HAP-1 (cell line): ENCODE measurements around the gene YIF1A.
A peak's percentile ranks its signal among the peaks of the same experiment; 100 is the strongest.
"Not testable (repeated sequence)": the region's sequence is repeated elsewhere in the genome, so short reads cannot be mapped to it uniquely, and the experiment has no call there.

Source experiments
- DNase-seq, 2 experiments: peaks; one replicate each; pipeline ENCODE4 v3.0.0-alpha.2; 2016 to 2020; ENCODE audit warnings: low spot score in 2 of 2
- H3K27me3 ChIP-seq: fragments of 250-450 bp; sonication (Bioruptor Pico); 2 replicates; pipeline ENCODE4 v1.5.1; 2020; ENCODE audit warnings: low read depth, mild to moderate bottlenecking, moderate library complexity
- H3K36me3 ChIP-seq: fragments of 250-450 bp; sonication (Bioruptor Pico); replicated peaks from 2 replicates; pipeline ENCODE4 v1.5.1; 2020; ENCODE audit warnings: mild to moderate bottlenecking
- H3K4me1 ChIP-seq: fragments of 250-450 bp; sonication (Bioruptor Pico); 2 replicates; pipeline ENCODE4 v1.5.1; 2020; ENCODE audit warnings: mild to moderate bottlenecking
- H3K4me3 ChIP-seq: fragments of 250-450 bp; sonication (Bioruptor Pico); 2 replicates; pipeline ENCODE4 v1.5.1; 2020; ENCODE audit warnings: mild to moderate bottlenecking, moderate library complexity
- H3K9me3 ChIP-seq: fragments of 250-450 bp; sonication (Bioruptor Pico); 2 replicates; pipeline ENCODE4 v1.5.1; 2020; ENCODE audit warnings: mild to moderate bottlenecking, moderate library complexity
- in situ Hi-C: fragments of 300-500 bp; cut with MboI; formaldehyde crosslinking; loops from 3 replicates; pipeline ENCODE4 v1.14.3; 2020; ENCODE audit warnings: low sequenced_read_pairs, inconsistent platforms, mixed read lengths

The YIF1A gene

GRCh38 chr11:66329165-66329673 lies 40.3 kb upstream of the YIF1A start:
- H3K4me1 ChIP-seq: no peaks in the 10 kb centered on the region
- H3K27me3 ChIP-seq: no peaks in the 10 kb centered on the region
- no peaks in the 10 kb centered on the region for H3K36me3 ChIP-seq
- H3K4me3 ChIP-seq: no peak overlapping the region
- no peak for DNase-seq
- in situ Hi-C loops: no loop called here
- no peaks in the 10 kb centered on the region for H3K9me3 ChIP-seq

DNA sequence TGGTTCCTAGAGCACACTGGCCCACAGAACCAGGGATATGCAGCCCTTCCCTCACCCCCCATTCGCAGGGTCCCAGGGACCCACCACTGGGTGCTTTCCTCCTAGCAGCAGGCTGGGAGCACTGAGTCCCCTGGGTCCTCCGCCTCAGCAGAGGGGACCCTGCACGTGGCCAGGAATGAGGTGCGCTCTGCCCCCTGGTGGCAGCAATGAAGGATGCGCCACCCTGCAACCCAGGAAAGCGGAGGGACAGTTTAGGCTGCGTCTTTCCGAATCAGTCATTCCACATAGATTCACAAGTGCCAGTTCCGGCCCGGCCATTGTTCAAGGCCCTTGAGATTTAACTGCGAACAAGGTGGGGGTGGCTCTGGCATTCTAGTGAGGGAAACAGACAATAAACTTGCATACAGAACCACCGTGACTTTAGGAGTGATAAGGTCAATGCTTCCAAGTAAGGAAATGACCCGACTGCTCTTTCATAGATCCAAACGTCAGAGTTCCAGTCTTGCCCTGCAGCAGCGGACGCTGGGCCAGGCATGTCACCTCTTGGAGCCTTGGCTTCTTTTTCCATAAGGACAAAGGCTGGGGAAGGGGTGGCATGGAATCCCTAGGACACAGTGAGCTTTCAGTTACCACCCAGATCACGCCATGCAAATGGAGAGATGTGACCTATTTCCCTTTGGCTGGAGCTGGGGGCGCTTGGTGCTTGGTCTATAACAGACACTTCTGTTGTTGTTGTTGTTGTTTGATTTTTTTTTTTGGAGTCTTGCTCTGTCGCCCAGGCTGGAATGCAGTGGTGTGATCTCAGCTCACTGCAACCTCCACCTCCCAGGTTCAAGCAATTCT lies 39.6 kb upstream of the YIF1A start:
- Histone ChIP-seq H3K4me1 (no peaks in the 10 kb centered on the region), H3K36me3 (no peaks in the 10 kb centered on the region), H3K9me3 (no peaks in the 10 kb centered on the region), H3K27me3 (no peaks in the 10 kb centered on the region), H3K4me3 (no peak overlapping the region)
- peak; percentile 77 to 91 for DNase-seq
- in situ Hi-C loops: no loop called here

- H3K9me3 ChIP-seq: no peaks in the 10 kb centered on the region
- in situ Hi-C loops: no loop called here
- H3K27me3 ChIP-seq: no peaks in the 10 kb centered on the region
- H3K36me3 ChIP-seq: no peaks in the 10 kb centered on the region
- no peak for DNase-seq
- no peak overlapping the region for H3K4me3 ChIP-seq
- H3K4me1 ChIP-seq: no peaks in the 10 kb centered on the region
Observed at GRCh38 chr11:66328031-66328301, 39.0 kb upstream of the YIF1A start.

GRCh38 chr11:66327171-66328030 lies 38.5 kb upstream of the YIF1A start:
- H3K9me3 ChIP-seq: no peaks in the 10 kb centered on the region
- no peaks in the 10 kb centered on the region for H3K36me3 ChIP-seq
- in situ Hi-C loops: no loop called here
- H3K4me3 ChIP-seq: no peak overlapping the region
- H3K27me3 ChIP-seq: no peaks in the 10 kb centered on the region
- no peaks in the 10 kb centered on the region for H3K4me1 ChIP-seq
- DNase-seq: no peak

- Histone ChIP-seq H3K4me1 (no peaks in the 10 kb centered on the region), H3K27me3 (no peaks in the 10 kb centered on the region), H3K36me3 (no peaks in the 10 kb centered on the region), H3K9me3 (no peaks in the 10 kb centered on the region), H3K4me3 (no peak overlapping the region)
- DNase-seq: no peak
- in situ Hi-C loops: no loop called here
Observed at GRCh38 chr11:66326261-66327111, 37.5 kb upstream of the YIF1A start.

DNA sequence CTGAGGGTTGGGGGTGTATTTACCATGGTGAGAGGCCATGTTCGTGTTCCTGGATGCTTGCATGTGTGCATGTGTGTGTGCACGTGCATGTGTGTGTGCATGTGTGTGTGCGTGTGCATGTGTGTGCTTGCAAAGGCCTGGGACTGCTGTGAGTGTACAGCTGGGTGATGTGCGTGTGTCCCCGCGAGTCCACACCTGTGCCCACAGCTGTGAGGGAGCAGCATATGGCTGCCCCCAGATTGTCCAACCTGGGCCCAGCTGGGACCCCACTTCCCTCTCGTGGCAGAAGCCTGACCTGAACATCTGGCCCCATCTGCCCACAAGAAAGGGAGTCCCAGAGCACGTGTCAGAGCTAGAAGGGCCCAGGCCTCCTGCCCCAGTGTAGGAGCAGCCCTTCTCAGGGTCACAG lies 36.3 kb upstream of the YIF1A start:
- H3K4me3 ChIP-seq: no peak overlapping the region
- no peak for DNase-seq
- in situ Hi-C loops: no loop called here
- H3K36me3 ChIP-seq: no peaks in the 10 kb centered on the region
- no peaks in the 10 kb centered on the region for H3K27me3 ChIP-seq
- H3K4me1 ChIP-seq: no peaks in the 10 kb centered on the region
- H3K9me3 ChIP-seq: no peaks in the 10 kb centered on the region

DNA sequence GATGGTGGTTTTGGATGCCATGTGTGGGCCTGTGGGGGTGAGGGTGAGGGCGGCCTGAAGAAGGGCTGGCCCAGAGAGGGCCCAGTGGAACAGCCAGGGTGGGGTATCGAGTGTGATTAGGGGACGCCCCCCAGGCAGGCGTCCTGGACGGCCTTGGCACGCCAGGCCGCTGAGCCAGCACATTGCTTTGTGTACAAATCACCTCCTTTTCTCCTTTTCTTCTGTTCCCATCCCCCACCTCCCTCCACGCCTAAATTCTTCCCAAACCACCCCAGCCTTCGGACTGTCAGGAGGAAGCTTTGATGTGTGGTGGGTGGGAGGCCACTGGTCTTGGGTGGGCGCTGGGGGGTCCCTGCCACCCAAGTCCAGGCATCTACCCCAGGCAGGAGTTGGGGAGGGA lies 35.7 kb upstream of the YIF1A start:
- in situ Hi-C loops: no loop called here
- Histone ChIP-seq H3K36me3 (no peaks in the 10 kb centered on the region), H3K27me3 (no peaks in the 10 kb centered on the region), H3K4me3 (no peak overlapping the region), H3K9me3 (no peaks in the 10 kb centered on the region), H3K4me1 (no peaks in the 10 kb centered on the region)
- DNase-seq: no peak

- in situ Hi-C loops: no loop called here
- no peaks in the 10 kb centered on the region; the same call in 1 of the 2 replicates for H3K9me3 ChIP-seq
- no peak for DNase-seq
- H3K27me3 ChIP-seq: no peaks in the 10 kb centered on the region
- H3K4me1 ChIP-seq: no peaks in the 10 kb centered on the region
- H3K4me3 ChIP-seq: no peak overlapping the region
- no peaks in the 10 kb centered on the region for H3K36me3 ChIP-seq
Observed at GRCh38 chr11:66323684-66324083, 34.7 kb upstream of the YIF1A start.

DNA sequence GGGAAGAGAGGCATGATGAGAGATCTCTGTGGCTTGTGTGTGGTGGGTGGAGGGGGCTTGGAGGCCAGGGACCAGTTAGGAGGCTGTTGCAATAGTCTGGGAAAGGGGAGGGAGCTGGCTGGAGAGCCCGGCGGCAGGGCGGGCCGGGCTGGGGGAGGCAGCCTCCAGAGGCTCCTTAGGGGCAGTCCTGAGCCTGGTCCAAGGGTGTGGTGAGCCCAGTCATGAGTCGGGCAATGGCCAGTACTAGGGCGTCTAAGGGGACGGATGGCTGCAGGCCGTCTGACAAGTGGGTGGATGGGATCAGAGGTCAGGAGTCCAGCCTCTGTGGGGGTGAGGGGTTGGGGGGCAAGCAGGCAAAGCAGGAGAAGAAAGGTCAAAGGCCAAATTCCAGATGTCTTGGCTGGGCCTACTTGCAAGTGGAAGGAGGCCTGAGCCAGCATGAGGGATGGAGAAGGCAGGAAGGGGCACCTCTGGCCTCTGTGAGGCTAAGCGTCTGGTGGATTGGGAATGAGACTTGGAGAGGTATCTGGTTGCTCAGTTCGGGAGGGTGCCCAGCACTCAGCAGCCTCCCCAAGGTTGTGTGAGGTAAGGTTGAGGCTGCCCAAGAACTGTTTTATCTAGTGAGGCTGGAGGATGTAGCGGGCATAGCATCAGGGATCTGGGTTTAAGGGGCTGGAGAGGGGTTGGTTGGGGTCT lies 33.9 kb upstream of the YIF1A start:
- H3K4me1 ChIP-seq: no peaks in the 10 kb centered on the region
- in situ Hi-C loops: no loop called here

GRCh38 chr11:66321606-66322005 lies 32.7 kb upstream of the YIF1A start:
- no peaks in the 10 kb centered on the region for H3K27me3 ChIP-seq
- in situ Hi-C loops: no loop called here
- no peaks in the 10 kb centered on the region; the same call in 1 of the 2 replicates for H3K9me3 ChIP-seq
- no peak overlapping the region for H3K4me3 ChIP-seq
- no peaks in the 10 kb centered on the region for H3K4me1 ChIP-seq
- DNase-seq: no peak
- no peaks in the 10 kb centered on the region for H3K36me3 ChIP-seq

More for the DNA sequence above, 33.9 kb upstream of the YIF1A start:
- no peaks in the 10 kb centered on the region for H3K36me3 ChIP-seq
- H3K27me3 ChIP-seq: no peaks in the 10 kb centered on the region
- no peaks in the 10 kb centered on the region; the same call in 1 of the 2 replicates for H3K9me3 ChIP-seq
- no peak for DNase-seq
- no peak overlapping the region for H3K4me3 ChIP-seq

GRCh38 chr11:66320748-66321147 lies 31.8 kb upstream of the YIF1A start:
- DNase-seq, H3K4me1 ChIP-seq, H3K4me3 ChIP-seq, in situ Hi-C loops, H3K9me3 ChIP-seq, H3K36me3 ChIP-seq, H3K27me3 ChIP-seq: not testable (repeated sequence)

DNA sequence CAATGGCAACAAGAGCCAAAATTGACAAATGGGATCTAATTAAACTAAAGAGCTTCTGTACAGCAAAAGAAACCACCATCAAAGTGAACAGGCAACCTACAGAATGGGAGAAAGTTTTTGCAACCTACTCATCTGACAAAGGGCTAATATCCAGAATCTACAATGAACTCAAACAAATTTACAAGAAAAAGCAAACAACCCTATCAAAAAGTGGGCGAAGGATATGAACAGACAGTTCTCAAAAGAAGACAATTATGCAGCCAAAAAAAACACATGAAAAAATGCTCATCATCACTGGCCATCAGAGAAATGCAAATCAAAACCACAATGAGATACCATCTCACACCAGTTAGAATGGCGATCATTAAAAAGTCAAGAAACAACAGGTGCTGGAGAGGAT lies 31.3 kb upstream of the YIF1A start:
- H3K27me3 ChIP-seq, H3K36me3 ChIP-seq, DNase-seq, in situ Hi-C loops, H3K9me3 ChIP-seq, H3K4me1 ChIP-seq, H3K4me3 ChIP-seq: not testable (repeated sequence)

- H3K4me3 ChIP-seq: no peak overlapping the region
- no peak for DNase-seq
- H3K4me1 ChIP-seq: no peaks in the 10 kb centered on the region
- no peaks in the 10 kb centered on the region for H3K36me3 ChIP-seq
- no peaks in the 10 kb centered on the region; the same call in 1 of the 2 replicates for H3K9me3 ChIP-seq
- H3K27me3 ChIP-seq: no peaks in the 10 kb centered on the region
- in situ Hi-C loops: no loop called here
Observed at GRCh38 chr11:66318600-66318970, 29.6 kb upstream of the YIF1A start.
